WERI-Rb-1 (cell line): ENCODE results near the gene DLK1.

Source experiments
- DNase-seq: peaks from one replicate; pipeline ENCODE4 v3.0.0-alpha.2; 2020
- H3K27ac ChIP-seq: fragments of 250-450 bp; sonication (Bioruptor Pico); 2 replicates; pipeline ENCODE4 v1.5.1; 2020; ENCODE audit warnings: mild to moderate bottlenecking, moderate library complexity
- H3K27me3 ChIP-seq: fragments of 250-450 bp; sonication (Bioruptor Pico); 2 replicates; pipeline ENCODE4 v1.5.1; 2021; ENCODE audit warnings: mild to moderate bottlenecking, low read depth, moderate library complexity; ENCODE audit not compliant: insufficient read depth, severe bottlenecking
- H3K36me3 ChIP-seq: fragments of 250-450 bp; sonication (Bioruptor Pico); 2 replicates; pipeline ENCODE4 v1.5.1; 2020; ENCODE audit warnings: mild to moderate bottlenecking, moderate library complexity
- H3K4me3 ChIP-seq: 2 replicates; pipeline ENCODE4 v1.5.1; 2011; ENCODE audit warnings: low read depth, mild to moderate bottlenecking, control low read depth, low read length
- H3K9me3 ChIP-seq: fragments of 250-450 bp; sonication (Bioruptor Pico); 2 replicates; pipeline ENCODE4 v1.5.1; 2021; ENCODE audit warnings: mild to moderate bottlenecking, moderate library complexity; ENCODE audit not compliant: severe bottlenecking
- TF ChIP-seq, protein P1 (sequence below): IDR thresholded peaks from 2 replicates; pipeline ENCODE4 v1.5.1; 2011; ENCODE audit warnings: low read depth, mild to moderate bottlenecking, control low read depth, inconsistent platforms, low read length

Gene DLK1

DNA sequence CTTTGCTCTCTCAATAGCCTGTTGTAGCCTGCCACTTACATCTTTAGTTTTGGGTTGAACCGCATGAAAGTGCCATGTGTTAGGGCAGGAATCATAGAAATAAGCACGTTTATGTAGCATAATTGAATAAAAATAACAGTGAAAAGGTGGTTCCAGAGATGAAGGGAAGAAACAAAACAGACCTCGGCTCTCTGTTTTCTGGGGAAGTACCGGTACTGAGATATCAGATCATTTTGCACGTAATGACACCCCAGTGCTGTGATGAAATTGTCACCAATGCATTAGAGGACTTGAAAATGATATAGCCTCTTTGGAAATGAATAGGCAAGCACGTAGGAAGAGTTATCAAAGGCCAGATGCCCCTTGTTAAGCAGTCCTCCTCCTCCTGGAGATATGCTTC is 42.5 kb upstream of the DLK1 start:
- Histone ChIP-seq H3K4me3 (no peak overlapping the region), H3K36me3 (no peaks in the 10 kb centered on the region), H3K9me3 (no peaks in the 10 kb centered on the region), H3K27ac (no peak overlapping the region), H3K27me3 (no peaks in the 10 kb centered on the region)
- DNase-seq, result no peak
- TF ChIP-seq, protein P1, sequence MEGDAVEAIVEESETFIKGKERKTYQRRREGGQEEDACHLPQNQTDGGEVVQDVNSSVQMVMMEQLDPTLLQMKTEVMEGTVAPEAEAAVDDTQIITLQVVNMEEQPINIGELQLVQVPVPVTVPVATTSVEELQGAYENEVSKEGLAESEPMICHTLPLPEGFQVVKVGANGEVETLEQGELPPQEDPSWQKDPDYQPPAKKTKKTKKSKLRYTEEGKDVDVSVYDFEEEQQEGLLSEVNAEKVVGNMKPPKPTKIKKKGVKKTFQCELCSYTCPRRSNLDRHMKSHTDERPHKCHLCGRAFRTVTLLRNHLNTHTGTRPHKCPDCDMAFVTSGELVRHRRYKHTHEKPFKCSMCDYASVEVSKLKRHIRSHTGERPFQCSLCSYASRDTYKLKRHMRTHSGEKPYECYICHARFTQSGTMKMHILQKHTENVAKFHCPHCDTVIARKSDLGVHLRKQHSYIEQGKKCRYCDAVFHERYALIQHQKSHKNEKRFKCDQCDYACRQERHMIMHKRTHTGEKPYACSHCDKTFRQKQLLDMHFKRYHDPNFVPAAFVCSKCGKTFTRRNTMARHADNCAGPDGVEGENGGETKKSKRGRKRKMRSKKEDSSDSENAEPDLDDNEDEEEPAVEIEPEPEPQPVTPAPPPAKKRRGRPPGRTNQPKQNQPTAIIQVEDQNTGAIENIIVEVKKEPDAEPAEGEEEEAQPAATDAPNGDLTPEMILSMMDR, result no peak

DNA sequence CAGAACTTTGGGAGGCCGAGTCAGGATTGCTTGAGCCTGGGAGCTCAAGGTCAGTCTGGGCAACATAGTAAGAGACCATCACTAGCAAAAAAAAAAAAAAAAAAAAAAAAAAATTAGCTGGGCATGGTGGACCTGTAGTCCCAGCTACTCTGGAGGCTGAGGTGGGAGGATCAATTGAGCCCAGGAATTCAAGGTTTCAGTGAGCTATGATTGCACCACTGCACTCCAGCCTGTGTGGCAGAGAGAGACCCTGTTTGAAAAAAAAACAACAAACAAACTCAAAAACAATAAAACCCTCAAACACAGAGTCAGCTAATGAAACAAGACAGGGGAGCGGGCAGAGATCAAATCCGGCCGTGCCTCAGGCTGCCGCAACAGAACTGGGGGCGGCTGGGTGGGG is 41.7 kb upstream of the DLK1 start:
- no peak for DNase-seq
- H3K27ac ChIP-seq, result no peak overlapping the region
- no peak overlapping the region for H3K4me3 ChIP-seq
- no peaks in the 10 kb centered on the region for H3K27me3 ChIP-seq
- no peaks in the 10 kb centered on the region for H3K9me3 ChIP-seq
- TF ChIP-seq, protein P1, result no peak
- H3K36me3 ChIP-seq, result no peaks in the 10 kb centered on the region

- TF ChIP-seq, protein P1, result no peak
- H3K9me3 ChIP-seq, result no peaks in the 10 kb centered on the region
- no peak for DNase-seq
- H3K4me3 ChIP-seq, result no peak overlapping the region
- H3K27ac ChIP-seq, result no peak overlapping the region
- H3K27me3 ChIP-seq, result no peaks in the 10 kb centered on the region
- no peaks in the 10 kb centered on the region for H3K36me3 ChIP-seq
These were observed 39.8 kb upstream of the DLK1 start for GRCh38 chr14:100686858-100687257.

DNA sequence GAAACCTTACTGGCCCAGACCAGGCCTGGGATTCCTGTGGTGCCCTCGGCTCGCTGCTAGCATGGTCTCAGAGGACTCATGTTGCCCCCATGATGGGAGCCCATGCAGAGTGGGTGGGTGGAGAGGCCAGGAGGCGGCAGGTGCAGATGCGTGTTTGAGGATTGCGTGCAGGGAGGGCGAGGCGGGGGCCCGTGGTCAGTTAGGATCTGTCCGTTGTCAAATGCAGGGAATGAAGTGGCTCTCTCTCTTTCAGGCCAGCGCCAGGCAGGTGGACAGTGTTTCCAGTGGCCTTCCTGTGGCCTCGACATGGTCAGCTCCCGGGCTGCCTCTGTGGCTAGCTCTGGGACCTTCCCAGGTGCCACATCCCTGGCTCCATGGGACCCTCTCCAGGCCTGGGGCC is 39.3 kb upstream of the DLK1 start:
- TF ChIP-seq, protein P1, result no peak
- Histone ChIP-seq H3K27me3 (no peaks in the 10 kb centered on the region), H3K36me3 (no peaks in the 10 kb centered on the region), H3K27ac (no peak overlapping the region), H3K4me3 (no peak overlapping the region), H3K9me3 (no peaks in the 10 kb centered on the region)
- no peak for DNase-seq

DNA sequence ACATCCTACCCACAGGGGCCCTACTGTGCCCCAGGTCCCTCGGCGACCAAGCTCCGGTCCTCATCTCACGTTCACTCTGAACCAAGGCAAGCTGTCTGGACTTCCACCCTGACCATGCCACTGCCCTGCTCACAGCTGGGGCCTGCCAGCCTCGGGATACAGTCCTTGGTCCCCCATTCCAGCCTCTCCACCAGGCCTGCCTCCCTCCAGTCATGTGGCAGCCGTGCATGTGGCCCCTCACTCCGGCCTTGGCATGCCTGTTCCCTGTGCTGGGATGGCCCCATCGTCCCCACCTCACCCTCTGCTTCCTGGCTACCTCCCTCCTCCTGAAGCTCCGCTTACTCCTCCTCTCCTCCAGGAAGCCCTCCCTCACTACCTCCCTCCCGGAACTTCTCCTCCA is 38.6 kb upstream of the DLK1 start:
- Histone ChIP-seq H3K9me3 (no peaks in the 10 kb centered on the region), H3K36me3 (no peaks in the 10 kb centered on the region), H3K27ac (no peak overlapping the region), H3K27me3 (no peaks in the 10 kb centered on the region), H3K4me3 (no peak overlapping the region)
- DNase-seq, result no peak
- TF ChIP-seq, protein P1, result no peak

DNA sequence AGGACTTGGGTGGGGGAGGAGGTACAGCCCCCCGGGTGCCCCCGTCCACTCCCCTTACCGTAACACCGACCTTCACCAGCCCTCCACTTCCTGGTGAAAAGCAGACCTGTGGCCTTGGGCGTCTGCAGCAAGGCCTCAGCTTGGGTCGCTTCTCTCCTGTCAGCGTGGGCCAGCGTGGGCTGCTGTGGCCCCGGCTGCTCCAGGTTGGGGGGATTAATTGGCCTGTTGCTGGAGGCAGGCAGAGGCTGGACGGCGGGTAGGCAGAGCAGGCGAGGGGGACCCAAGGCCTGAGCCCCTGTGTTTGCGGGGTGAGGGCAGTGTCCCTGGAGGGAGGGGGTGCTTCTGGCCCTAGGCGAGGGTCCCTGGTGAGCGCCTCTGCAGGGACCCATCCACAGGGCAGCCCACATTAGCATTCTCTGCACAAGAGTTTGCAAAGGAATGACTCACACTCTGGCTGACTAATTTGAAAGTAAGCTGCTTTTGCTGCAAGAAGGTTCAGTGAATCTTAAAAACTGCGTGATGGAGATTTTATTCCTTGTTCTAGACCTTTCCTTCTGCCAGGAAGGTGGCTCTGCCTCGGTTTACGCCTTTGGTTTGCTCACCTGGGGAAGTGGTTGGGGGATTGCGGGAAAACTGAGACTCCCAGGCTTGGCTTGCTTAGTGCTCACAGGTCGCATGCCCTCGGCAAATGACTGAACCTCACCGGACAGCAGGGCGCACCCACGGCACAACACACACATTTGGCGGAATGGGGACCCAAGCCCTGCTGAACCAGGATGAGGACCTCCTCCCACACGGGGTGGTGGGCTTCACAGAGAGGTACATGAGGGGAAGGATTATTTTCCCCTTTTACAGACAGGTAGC is 37.9 kb upstream of the DLK1 start:
- Histone ChIP-seq H3K27ac (no peak overlapping the region), H3K27me3 (no peaks in the 10 kb centered on the region), H3K36me3 (no peaks in the 10 kb centered on the region), H3K9me3 (no peaks in the 10 kb centered on the region), H3K4me3 (no peak overlapping the region)
- TF ChIP-seq, protein P1, result no peak
- DNase-seq, result no peak
